Activated naive CD8-positive, alpha-beta T cell treated with anti-CD3 and anti-CD28 coated beads, Interleukin-2, amount 50 U/mL, for 16 hours (primary cell): Measurements from ENCODE around the gene IL4R.
"Not testable (repeated sequence)": the region's sequence is repeated elsewhere in the genome, so short reads cannot be mapped to it uniquely, and the experiment has no call there.

Source experiments
- DNase-seq: peaks from one replicate; pipeline ENCODE4 v3.0.0-alpha.2; 2020; ENCODE audit warnings: low read depth, low spot score

IL4R gene

DNA sequence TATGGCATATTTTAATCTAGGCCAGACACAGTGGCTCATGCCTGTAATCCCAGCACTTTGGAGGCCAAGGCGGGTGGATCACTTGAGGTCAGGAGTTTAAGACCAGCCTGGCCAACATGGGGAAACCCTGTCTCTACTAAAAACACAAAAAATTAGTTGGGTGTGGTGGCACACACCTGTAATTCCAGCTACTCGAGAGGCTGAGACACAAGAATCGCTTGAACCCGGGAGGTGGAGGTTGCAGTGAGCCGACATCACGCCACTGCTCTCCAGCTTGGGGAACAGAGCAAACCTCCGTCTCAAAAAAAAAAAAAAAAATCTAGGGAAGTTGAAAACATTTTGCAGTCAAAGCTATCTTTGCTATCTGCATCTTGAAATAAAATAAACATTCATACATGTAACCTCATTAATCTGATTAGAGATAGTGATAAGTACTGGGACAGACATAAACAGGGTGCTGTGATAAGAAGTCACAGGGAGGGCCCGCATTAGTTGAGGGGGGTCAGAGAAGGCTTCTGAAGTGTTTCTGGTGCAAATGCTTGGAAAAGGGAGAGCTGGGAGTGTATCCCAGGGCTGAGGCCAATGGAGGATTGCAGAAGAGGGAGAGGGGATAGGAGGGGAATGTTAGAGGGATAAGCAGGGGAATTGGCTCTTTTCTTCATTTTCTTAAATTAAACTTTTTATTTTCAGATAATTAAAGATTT, 15.8 kb downstream of the IL4R start:
- DNase-seq = not testable (repeated sequence)

DNA sequence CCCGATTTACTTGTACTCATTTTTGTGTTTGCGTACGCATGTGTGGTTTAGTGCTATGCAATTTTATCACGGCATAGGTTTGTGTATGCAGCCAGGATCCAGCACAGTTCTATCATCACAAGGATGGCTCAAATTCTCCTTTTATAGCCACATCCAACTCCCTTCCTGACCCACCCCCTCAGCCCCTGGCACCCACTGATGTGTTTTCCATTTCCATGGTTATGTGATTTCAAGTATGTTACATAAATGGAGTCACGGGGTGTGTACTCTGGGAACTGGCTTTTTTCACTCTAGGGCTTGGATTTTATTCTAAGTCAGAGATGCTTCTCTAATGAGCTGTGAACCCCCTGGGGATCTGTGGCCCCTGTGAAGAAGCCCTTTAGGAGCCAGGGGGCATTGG, 16.8 kb downstream of the IL4R start:
- no peak for DNase-seq

DNA sequence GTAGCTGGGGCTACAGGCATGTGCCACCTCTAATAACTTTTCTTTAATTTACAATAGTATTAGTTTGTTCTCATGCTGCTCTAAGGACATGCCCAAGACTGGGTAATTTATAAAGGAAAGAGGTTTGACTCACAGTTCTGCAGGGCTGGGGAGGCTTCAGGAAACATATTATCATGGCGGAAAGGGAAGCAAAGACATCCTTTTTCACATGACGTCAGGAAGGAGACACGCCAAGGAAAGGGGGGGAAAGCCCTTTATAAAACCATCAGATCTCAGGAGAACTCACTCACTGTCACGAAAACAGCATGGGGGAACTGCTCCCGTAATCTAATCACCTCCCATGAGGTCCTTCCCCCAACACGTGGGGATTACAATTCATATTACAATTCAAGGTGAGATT, 18.3 kb downstream of the IL4R start:
- no peak for DNase-seq

DNA sequence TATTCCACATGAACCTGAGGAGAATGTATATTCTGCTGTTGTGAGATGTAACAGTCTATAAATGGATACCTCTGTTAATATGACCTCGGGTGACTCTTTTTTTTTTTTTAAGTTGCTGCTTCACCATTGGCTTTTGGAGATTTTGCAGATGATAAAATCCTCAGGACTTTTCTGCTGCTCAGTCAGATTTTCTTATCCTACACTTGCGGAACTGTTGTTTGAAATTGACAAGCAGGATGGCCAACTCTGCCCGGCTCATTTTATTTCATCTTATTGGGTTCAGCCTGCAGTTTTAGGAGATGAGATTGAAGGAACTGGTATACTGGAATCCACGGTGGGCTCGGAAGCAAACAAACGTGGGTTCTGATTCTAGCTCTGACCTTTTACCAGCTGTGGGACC, 19.3 kb downstream of the IL4R start:
- DNase-seq = no peak

DNA sequence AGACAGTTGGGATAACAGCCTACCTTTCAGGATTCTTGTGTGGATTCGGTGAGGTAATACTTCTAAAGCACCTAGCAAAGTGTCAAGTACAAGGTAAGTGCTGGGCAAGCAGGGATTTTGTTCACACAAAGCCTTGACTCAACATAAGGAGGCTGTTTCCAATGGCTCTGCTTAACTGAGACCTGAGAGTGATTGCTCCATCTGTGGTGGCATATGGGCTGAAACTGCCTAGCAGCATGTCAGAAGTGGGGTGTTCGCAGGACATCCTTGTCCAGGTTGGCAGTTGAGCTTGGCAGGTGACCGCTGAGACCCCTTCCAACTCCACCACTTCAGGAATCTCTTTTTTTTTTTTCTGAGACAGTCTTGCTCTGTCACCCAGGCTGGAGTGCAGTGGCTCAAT, 19.8 kb downstream of the IL4R start:
- no peak for DNase-seq

DNA sequence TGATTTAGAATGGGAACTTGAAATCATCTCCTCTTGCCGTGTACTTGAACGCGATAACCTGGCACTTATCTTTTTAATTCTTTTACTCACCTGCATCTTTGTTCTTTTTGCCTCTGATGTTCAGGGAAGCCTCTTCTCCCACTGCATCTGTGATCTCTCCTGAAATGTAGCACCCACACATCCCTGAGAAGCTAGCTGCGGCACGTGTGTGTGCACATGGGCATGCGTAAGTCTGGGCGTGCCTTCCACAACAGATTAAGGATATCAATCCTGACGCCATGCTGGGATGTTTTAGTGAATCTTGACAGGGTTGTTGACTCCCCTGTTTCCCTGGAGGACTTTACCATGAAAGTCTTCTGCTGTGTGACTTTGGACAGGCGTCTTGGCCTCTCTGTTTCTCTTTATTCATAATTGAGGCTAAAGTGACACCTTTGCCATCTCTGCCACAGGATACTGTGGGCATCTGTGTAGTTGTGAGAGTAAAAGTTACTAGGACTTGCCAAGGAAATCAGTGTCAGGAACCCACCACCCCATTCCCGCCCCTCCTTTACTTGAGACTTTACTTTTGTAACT, 20.5 kb downstream of the IL4R start:
- no peak for DNase-seq

DNA sequence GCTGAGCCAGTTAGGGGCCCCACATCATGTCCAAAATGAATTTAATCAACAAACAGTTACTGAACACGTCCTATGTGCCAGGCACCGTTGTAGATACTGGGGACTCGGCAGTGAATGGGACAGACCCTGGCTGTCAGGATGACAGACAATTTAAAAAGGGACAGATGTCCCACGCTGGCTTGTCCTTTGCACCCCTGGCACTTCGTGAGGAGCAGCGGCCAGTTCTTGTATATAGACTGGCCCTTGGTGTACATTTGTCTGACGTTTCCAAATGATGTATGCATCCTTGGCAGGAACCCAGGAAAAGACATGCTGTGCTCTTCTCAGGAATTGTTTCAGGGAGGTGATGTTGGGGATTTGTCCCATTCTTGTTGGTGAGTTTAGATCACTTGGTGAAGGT, 21.1 kb downstream of the IL4R start:
- no peak for DNase-seq

DNA sequence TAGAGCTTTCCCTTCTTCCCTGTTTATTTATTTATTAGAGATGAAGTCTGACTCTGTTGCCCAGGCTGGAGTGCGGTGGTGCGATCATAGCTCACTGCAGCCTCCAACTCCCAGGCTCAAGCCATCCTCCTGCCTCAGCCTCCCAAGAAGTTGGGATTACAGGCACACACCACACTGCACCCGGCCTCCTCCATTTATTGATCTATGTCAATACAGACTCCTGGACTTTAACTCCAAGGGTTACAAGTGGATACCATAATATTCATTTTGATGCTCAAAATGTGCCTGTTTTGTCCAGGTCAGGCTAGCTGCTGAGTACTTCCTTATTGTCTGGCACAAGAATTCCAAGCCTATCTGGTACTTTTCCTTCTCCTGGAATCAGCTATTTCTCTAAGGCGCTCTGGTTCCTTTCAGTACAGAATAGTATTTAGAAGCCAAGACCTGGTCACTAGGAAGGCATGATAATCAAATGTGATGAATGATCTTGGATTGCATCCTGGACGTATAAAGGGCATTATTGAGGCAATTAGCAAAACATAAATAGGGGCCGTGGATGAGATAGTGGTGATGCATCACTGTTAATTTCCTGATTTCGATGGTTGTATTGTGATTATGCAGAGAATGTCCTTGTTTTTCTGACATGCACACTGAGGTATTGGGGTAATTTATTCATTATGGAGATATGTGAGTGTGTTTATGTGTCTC, 21.7 kb downstream of the IL4R start:
- no peak for DNase-seq

DNA sequence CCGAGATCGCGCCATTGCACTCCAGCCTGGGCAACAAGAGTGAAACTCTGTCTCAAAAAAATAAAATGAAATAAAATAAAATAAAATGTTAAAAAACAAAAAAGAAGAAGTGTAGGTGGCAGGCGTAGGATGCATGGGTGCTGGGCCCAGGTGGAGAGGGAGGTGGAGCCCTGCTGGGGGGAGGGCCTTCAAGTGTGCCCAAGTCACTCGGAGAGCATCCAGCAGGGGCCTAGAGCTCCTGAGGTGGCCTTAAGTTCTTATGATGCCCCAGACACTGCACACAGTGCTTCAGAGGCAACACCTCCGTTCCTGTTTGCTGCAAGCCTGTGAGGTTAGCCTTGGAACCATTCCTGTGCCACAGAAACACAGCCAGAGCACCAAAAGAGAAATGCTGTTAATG, 23.2 kb downstream of the IL4R start:
- DNase-seq = no peak

DNA sequence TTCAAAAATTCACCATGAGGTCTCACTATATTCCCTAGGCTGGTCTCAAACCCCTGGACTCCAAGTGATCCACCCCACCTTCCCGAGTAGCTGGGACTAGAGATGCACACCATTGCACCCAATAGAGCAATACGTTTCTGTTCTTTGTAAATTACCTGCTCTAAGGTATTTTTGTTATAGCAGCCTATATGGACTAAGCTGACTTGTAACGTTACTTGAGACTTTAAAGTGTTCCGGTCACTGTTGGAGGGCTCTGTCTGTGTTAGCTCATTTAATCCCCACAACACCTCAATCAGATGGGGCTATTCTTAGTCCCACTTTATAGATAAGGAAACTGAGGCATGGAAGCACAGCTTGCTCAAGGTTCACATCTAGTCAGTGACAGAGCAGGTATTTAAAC, 25.4 kb downstream of the IL4R start:
- DNase-seq = no peak

DNA sequence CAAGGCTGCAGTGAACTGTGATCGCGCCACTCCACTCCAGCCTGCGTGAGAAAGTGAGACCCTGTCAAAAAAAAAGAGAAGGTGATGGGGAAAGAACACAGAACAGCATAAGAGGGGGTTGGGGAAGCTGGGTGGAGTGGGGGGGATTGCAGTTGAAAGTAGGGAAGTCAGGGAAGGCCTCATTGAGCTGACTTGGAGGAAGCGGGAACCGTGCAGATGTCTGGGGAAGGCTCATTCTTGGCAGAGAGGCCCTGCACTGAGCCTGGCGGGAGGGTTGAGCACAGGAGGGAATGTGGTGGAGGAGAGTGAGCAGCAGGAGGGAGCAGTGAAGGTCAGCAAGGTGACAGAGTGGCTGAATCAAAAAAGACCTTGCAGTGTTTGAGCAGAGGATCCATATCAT, 26.9 kb downstream of the IL4R start:
- DNase-seq = no peak

DNA sequence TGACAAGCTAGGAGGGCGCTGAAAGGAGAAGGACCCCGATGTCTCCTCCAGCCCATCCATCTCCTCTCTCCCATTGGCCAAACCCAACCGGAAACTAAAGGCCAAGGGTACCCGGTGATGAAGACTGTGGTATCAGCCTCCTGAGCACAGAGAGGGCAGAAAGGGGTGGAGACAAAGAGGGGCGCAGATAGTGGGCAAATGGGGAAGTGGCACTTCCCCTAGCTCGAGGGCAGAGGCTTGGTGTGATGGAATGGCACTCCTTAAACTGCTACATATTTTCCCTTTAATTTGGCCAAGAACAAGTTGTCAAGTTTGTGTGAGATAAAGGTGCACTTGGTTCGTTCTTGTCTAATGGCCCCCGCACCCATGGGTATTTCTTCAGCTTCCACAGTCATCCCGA, 27.8 kb downstream of the IL4R start:
- DNase-seq = no peak

DNA sequence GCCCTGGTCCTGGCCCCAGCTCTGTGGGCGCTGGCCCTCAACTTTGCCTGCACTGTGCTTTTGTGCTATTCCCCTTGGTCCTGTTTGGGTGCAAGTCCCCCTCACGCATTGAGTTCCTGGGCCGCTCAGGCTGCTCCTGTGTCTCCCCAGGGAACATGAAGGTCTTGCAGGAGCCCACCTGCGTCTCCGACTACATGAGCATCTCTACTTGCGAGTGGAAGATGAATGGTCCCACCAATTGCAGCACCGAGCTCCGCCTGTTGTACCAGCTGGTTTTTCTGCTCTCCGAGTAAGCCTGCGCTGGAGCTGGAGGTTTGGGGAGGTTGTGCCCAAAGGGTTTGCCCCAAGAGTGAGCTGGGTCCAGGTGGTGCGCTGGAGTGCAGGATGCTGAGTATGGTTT, 28.2 kb downstream of the IL4R start:
- DNase-seq = no peak

DNA sequence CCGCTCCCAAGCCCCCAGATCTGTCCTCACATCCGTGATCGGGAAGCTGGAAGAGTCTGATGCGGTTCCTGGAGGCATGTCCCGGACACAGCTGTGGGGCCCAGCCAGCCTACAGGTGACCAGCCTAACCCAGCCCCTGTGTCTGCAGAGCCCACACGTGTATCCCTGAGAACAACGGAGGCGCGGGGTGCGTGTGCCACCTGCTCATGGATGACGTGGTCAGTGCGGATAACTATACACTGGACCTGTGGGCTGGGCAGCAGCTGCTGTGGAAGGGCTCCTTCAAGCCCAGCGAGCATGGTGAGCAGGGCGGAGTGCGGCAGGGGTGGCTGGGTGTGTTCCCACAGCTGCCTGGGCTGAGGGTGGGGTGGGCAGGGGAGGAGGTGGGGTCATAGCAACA, 30.9 kb downstream of the IL4R start:
- no peak for DNase-seq

DNA sequence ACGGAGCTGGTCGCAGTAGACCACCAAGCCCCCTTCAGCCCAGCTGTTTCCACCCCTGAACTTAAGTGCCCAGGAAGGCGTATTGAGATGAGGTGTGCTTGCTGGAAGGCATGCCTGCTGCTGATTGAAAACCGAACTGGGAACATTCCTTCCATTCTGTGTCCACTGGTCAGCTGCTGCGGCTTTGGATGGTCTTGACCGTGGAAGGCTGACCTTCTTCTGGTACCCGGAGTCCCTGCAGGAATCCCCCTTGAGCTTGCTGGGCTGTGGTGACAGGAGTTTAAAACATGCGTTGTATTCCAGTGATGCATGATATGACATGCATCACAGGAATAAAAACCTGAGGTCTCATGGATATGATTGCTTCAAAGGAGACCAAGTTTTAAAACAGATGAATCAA, 31.4 kb downstream of the IL4R start:
- DNase-seq = no peak

DNA sequence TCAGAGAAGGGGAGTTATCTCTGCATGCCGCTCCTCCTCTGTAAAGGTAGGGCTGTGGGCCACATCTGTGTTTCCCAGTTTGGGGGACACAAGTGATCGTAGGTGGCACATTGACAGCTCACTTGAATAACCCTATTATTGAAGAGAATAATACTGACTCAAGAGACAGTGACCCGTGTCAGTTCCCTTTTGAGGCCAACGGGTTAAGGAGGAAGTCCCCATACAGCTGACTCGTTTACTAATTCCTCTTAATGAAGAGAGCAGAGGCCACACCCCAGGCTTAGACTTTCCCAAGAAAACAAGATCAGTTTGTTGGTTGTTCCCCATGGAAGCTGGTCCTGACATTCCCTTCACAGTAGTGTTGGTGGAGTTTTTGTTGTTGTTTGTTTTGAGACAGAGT, 33.0 kb downstream of the IL4R start:
- no peak for DNase-seq

DNA sequence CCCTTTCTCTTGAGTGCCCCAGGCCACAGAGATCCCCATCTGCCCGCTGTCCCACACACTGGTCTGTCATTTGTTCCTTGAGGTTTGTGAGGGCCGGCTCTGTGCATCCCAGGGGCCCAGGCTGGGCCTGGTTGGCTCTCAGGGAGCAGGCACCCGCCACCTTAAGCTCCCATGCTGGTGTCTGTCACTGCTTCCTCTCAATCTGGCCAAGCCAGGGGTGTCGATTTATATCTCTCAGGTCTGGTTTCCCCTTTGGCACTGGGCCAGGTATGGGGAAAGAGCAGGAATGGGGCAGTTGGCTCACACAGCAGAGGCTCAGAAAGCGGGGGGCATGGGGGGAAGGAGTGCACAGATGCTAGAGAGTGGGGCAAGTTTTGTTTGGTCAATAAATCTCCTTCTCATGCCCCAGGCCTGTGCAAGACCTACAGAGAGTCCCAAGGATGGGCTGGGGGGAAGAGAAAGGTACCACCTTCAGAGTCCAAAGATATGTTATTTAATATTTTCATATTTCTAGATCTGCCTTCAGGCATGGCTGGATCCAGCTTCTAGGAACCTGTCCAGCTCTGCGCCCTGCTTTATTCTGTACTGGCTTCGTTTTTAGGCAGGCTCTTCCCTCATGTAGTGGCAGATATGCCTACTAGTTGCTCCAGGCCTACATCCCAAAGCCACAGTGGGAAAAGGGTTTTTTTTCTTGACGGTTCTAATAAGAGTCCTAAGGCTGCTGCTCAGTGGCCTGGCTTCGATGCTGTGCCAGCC, 34.3 kb downstream of the IL4R start:
- no peak for DNase-seq

DNA sequence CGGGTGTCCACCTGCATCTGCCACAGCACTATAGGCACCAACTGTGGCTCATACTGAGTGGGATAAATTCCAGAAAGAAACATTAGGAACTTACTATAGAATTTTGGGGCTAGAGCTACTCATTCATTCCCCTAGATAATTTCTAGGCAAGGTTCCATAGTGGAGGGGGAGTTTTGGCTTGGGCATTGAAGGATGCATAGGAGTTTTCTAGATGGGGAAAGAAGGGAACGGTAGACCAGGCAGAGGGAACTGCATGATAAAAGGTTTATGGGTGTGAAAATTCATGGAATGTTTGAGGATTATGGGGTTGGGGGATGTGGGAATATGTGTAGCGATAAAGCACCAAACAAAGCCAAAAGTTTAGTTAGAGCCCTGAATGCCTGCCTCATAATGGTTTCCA, 35.5 kb downstream of the IL4R start:
- no peak for DNase-seq

DNA sequence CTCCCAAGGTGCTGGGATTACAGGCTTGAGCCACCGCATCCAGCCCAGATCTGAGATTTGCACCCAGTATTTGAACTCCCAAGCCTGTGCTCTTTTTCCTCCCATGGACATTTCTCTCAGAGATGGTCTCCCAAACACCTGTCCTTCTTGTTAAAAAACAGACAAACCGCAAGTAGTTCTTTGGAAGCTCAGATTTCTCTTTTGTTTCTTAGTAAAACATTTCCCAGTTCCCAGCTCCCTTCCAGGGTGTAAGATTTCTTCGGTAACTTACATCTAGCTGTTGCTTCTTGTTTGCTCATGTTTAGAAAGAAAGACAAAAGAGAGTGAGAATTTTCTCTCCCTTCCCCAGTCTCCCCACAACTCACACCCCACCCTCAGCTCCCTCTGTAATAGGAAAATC, 36.2 kb downstream of the IL4R start:
- DNase-seq = no peak

DNA sequence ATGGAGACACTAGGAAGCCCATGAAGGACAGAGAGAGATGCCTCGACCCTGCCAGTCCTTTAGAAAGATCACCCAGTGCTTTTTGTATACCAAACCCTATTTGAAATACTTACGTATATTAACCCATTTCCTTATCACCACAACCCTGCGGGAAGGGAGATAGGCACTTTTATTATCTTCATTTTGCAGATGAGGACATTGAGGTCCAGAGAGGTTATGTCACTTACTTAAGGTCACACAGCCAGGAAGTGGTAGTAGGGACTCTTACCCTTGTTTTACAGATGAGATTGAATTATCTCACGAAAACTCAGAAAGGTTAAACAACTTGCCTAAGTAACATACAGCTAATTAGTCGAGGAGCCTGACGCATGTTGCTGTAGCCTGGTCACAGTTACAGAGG, 38.2 kb downstream of the IL4R start:
- DNase-seq = no peak

DNA sequence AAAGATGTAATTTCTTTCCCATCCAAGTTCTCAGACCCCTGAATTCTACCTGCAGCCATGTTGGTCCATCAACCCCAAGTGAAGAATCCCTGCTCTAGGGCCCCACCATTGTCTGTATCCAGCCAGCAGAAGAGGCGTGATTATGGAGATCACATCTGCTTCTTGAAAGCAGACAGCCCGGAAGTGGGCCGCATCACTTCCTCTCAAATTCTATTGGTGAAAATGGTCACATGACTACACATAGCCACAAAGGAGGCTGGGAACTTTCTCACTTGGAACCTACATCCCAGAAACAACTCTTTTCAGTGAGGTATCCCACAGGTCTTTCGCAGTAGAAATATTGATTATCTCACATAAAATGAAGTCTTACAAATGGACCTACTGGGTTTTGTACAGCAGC, 40.1 kb downstream of the IL4R start:
- no peak for DNase-seq

DNA sequence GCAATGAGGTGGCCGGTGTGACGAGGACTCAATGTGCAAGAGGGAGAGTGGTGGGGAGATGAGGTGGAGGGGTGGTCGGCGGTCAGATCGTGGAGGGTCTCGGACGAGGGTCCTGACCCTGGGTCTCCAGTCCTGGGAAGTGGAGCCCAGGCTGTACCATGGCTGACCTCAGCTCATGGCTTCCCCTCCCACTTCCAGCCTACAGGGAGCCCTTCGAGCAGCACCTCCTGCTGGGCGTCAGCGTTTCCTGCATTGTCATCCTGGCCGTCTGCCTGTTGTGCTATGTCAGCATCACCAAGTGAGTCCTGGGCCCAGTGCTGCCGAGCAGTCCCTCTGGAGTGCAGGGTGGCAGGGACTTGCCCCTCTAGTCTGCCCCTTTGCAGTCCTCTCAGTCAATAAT, 41.8 kb downstream of the IL4R start:
- DNase-seq = no peak

DNA sequence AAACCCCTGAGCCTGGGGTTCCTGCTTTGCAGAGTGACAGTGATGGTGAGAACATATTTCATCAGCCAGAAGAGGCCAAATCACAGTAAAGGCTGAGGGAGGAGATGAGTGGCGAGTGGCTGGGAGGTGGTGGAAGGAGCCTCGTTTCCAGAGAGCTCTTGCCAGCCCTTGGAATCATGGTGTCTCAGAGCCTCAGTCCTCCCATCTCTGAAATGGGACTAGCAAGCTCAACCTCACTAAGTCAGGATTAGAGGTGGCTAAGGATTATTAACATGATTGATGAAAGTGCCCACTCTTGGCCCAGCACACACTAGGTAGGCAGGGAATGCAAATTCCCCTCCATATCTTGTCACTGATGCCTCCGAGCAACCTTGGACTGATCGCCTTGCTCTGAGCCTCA, 43.0 kb downstream of the IL4R start:
- DNase-seq = no peak
